GM23248 (cell line): ENCODE data around the gene UBE2L3.

ENCODE experiments used
- EZH2 ChIP-seq: fragments of 200-600 bp; sonication (generic); IDR thresholded peaks from 2 replicates; pipeline ENCODE4 v1.6.1; 2018; ENCODE audit warnings: antibody characterized with exemption, mild to moderate bottlenecking; ENCODE audit not compliant: insufficient read depth, poor library complexity, severe bottlenecking
- EZH2phosphoT487 ChIP-seq: fragments of 200-600 bp; sonication (generic); IDR thresholded peaks from 2 replicates; pipeline ENCODE4 v1.6.1; 2018; ENCODE audit warnings: antibody characterized with exemption, moderate library complexity, mild to moderate bottlenecking, low read depth; ENCODE audit not compliant: insufficient read depth

- TF ChIP-seq EZH2 (no peak), EZH2phosphoT487 (no peak)
Measured at GRCh38 chr22:21665047-21665851, 97.7 kb downstream of the UBE2L3 start.
